Panc1 (cell line): ENCODE data around the gene PROSER3.

Source experiments
- POLR2AphosphoS5 ChIP-seq: IDR thresholded peaks from 2 replicates; pipeline ENCODE4 v1.6.1; 2012; ENCODE audit warnings: mild to moderate bottlenecking, low read depth, low read length, moderate library complexity
- TF ChIP-seq, protein P1 (sequence below): fragments of 450-650 bp; IDR thresholded peaks from 2 replicates; pipeline ENCODE4 v1.5.1; 2017; ENCODE audit warnings: mild to moderate bottlenecking

DNA sequence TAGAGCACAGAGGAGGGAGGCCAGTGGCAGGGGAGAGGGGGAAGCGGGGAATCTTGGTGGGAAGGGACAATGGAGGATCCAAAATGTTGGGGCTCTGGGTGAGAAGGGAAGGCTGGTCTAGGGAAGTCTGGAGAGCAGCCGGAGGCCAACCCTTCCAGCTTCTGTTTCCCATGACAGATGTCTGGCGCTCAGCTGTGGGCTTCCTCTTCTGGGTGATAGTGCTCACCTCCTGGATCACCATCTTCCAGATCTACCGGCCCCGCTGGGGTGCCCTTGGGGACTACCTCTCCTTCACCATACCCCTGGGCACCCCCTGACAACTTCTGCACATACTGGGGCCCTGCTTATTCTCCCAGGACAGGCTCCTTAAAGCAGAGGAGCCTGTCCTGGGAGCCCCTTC lies 11.4 kb upstream of the PROSER3 start:
- TF ChIP-seq POLR2AphosphoS5: no peak
- TF ChIP-seq, protein P1, sequence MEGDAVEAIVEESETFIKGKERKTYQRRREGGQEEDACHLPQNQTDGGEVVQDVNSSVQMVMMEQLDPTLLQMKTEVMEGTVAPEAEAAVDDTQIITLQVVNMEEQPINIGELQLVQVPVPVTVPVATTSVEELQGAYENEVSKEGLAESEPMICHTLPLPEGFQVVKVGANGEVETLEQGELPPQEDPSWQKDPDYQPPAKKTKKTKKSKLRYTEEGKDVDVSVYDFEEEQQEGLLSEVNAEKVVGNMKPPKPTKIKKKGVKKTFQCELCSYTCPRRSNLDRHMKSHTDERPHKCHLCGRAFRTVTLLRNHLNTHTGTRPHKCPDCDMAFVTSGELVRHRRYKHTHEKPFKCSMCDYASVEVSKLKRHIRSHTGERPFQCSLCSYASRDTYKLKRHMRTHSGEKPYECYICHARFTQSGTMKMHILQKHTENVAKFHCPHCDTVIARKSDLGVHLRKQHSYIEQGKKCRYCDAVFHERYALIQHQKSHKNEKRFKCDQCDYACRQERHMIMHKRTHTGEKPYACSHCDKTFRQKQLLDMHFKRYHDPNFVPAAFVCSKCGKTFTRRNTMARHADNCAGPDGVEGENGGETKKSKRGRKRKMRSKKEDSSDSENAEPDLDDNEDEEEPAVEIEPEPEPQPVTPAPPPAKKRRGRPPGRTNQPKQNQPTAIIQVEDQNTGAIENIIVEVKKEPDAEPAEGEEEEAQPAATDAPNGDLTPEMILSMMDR: no peak
